A673 (cell line): ENCODE results near the gene TTC28. TPM values are rescaled to one million over a fixed set of nuclear protein-coding genes. Genes with fewer than 3 reads are reported as not detected.

Experiments
- BruUV-seq: library from RNA; stranded (reverse); fragments of 400-500 nt; replicated peaks from 2 replicates; lab custom pipeline; 2021; lab: Mats Ljungman, UMichigan
- CTCF ChIA-PET: fragments of 300-600 bp; sonication (Branson Sonifier 250); formaldehyde crosslinking; loops from one replicate; lab custom pipeline; 2022; ENCODE audit warnings: antibody characterized with exemption; lab: Charles Lee
- POLR2A ChIA-PET: fragments of 300-600 bp; sonication (Branson Sonifier 250); formaldehyde crosslinking; loops from one replicate; lab custom pipeline; 2022; ENCODE audit warnings: antibody characterized with exemption; ENCODE audit not compliant: low non-redundant PET; lab: Charles Lee
- DNase-seq: peaks from one replicate; pipeline ENCODE4 v3.0.0-alpha.2; 2015; ENCODE audit warnings: low spot score
- H3K27ac ChIP-seq: fragments of 200-600 bp; sonication (generic); 2 replicates; pipeline ENCODE4 v1.5.1; 2016; ENCODE audit warnings: mixed run types, low read depth, mild to moderate bottlenecking, mixed read lengths, antibody characterized with exemption, low read length; ENCODE audit not compliant: poor library complexity, severe bottlenecking
- H3K27me3 ChIP-seq: fragments of 200-600 bp; sonication (generic); replicated peaks from 2 replicates; pipeline ENCODE4 v1.6.1; 2017; ENCODE audit warnings: mixed run types, low read depth, mild to moderate bottlenecking, mixed read lengths, antibody characterized with exemption, low read length; ENCODE audit not compliant: insufficient read depth, poor library complexity
- H3K36me3 ChIP-seq: fragments of 200-600 bp; sonication (generic); 2 replicates; pipeline ENCODE4 v1.6.1; 2016; ENCODE audit warnings: mixed run types, mild to moderate bottlenecking, mixed read lengths, antibody characterized with exemption, low read length; ENCODE audit not compliant: insufficient read depth, poor library complexity, severe bottlenecking
- H3K4me1 ChIP-seq: fragments of 200-600 bp; sonication (generic); 2 replicates; pipeline ENCODE4 v1.6.1; 2017; ENCODE audit warnings: mixed run types, mild to moderate bottlenecking, mixed read lengths, antibody characterized with exemption, low read length; ENCODE audit not compliant: insufficient read depth, poor library complexity, severe bottlenecking
- H3K4me3 ChIP-seq: fragments of 200-600 bp; sonication (generic); 2 replicates; pipeline ENCODE4 v1.5.1; 2016; ENCODE audit warnings: low read depth, mixed run types, mild to moderate bottlenecking, mixed read lengths, low read length; ENCODE audit not compliant: poor library complexity, severe bottlenecking
- H3K9me3 ChIP-seq: fragments of 200-600 bp; sonication (generic); 2 replicates; pipeline ENCODE4 v1.6.1; 2016; ENCODE audit warnings: mixed run types, low read depth, mild to moderate bottlenecking, mixed read lengths, antibody characterized with exemption, low read length; ENCODE audit not compliant: poor library complexity, severe bottlenecking
- CTCF ChIP-seq: fragments of 300-800, 200-600 bp; sonication (generic); conservative IDR thresholded peaks from 2 replicates; pipeline ENCODE4 v1.5.1; 2017; ENCODE audit warnings: low read depth, mild to moderate bottlenecking, antibody characterized with exemption, low read length, moderate library complexity, mixed read lengths
- EZH2 ChIP-seq: fragments of 200-600 bp; sonication (generic); IDR thresholded peaks from 2 replicates; pipeline ENCODE4 v1.6.1; 2017; ENCODE audit warnings: borderline replicate concordance, low read depth, mild to moderate bottlenecking, mixed read lengths, antibody characterized with exemption, low read length; ENCODE audit not compliant: poor library complexity, severe bottlenecking
- intact Hi-C: fragments of 100-400 bp; cut with micrococcal nuclease; formaldehyde crosslinking; loops from one replicate; pipeline ENCODE4 v1.10.0; 2022; ENCODE audit not compliant: unreplicated experiment
- total RNA-seq: library from RNA; stranded (reverse); gene quantifications from 2 replicates; pipeline ENCODE4 v1.2.3, GENCODE V29; 2021

The TTC28 gene
- total RNA-seq, 1 experiment from 2014 or later = 48.7 TPM

GRCh38 chr22:28051091-28051786, 628.4 kb downstream of the TTC28 start:
- intact Hi-C loops = loop anchor here (1.0 to 10.0 kb wide), 3 partner anchors 274 to 543 kb away; no protein-coding TSS in a partner anchor
- peak; percentile 84 for DNase-seq
- Histone ChIP-seq H3K4me3 (peak overlapping the region; percentile 5), H3K27ac (no peak overlapping the region), H3K36me3 (no peaks in the 10 kb centered on the region), H3K4me1 (peaks cover 16% of the 10 kb centered on the region), H3K27me3 (no peaks in the 10 kb centered on the region), H3K9me3 (no peaks in the 10 kb centered on the region)
- POLR2A ChIA-PET = no interaction called here
- TF ChIP-seq CTCF (no peak), EZH2 (no peak)
- CTCF ChIA-PET = interaction anchor here (0.7 to 1.4 kb wide), 6 partner anchors 23 to 549 kb away, joined by 3 to 6 read pairs (median 4); no protein-coding TSS in a partner anchor
- no TSS peak for BruUV-seq

DNA sequence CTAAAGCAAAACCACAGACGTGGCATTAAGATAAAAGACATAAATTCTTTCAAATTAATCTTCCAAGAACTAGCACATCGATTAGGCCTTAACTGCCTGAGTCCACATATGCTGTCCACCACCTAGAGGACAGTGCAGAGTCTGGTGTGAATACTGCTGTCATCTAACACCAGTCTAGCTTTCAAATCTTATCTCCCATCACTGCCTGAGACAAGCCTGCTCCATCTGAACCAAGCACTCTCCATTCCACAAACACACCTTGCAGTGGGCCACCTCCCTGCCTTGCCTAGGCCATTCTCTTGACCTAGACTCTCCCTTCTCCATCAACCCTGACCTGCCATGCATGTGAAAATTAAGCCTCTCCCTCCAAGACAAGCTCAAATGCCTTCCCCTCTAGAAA, 631.1 kb downstream of the TTC28 start:
- Histone ChIP-seq H3K4me3 (no peak overlapping the region), H3K36me3 (no peaks in the 10 kb centered on the region), H3K27me3 (no peaks in the 10 kb centered on the region), H3K9me3 (no peaks in the 10 kb centered on the region), H3K27ac (no peak overlapping the region), H3K4me1 (peaks cover 16% of the 10 kb centered on the region)
- CTCF ChIA-PET = interaction anchor here (0.6 kb wide), 1 partner anchor 264 kb away, joined by 4 read pairs; no protein-coding TSS in a partner anchor
- BruUV-seq = no TSS peak
- intact Hi-C loops = no loop called here
- TF ChIP-seq CTCF (no peak), EZH2 (no peak)
- DNase-seq = no peak
- POLR2A ChIA-PET = no interaction called here

DNA sequence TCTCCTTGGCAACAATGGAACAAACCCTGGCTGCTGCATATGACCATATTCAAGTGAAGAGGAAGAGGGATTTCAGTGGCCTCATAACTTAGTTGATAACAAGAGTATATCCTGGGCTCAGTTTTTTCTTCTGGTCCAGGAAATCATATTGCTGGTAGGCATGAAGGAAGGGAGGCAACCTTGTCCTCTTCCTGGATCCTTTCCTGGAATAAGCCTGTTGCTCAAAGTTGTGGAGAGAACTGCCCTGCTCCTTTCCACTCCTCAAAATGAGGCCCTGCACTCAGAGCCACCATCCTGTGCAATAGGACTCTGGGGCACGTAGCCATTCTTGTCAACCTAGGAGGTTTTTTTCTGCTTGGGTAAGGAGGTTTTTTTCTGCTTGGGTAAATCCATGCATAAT, 631.9 kb downstream of the TTC28 start:
- TF ChIP-seq CTCF (no peak), EZH2 (no peak)
- ChIA-PET POLR2A (no interaction called here), CTCF (interaction anchor here (0.6 kb wide), 1 partner anchor 264 kb away, joined by 4 read pairs; no protein-coding TSS in a partner anchor)
- Histone ChIP-seq H3K27ac (no peak overlapping the region), H3K4me3 (no peak overlapping the region), H3K36me3 (no peaks in the 10 kb centered on the region), H3K9me3 (no peaks in the 10 kb centered on the region), H3K27me3 (no peaks in the 10 kb centered on the region), H3K4me1 (peaks cover 16% of the 10 kb centered on the region)
- BruUV-seq = no TSS peak
- intact Hi-C loops = no loop called here
- DNase-seq = no peak
